GM23248 (cell line): ENCODE results near the gene DAPK1. TPM values are rescaled to one million over a fixed set of nuclear protein-coding genes. Genes with fewer than 3 reads are reported as not detected.

ENCODE experiments used
- DNase-seq: peaks from one replicate; pipeline ENCODE4 v3.0.0-alpha.2; 2015
- H2AFZ ChIP-seq: fragments of 200-600 bp; sonication (generic); 2 replicates; pipeline ENCODE4 v1.6.1; 2016; ENCODE audit warnings: antibody characterized with exemption
- H3F3A ChIP-seq: fragments of 200-600 bp; sonication (generic); 2 replicates; pipeline ENCODE4 v1.6.1; 2016; ENCODE audit warnings: mild to moderate bottlenecking, antibody characterized with exemption, mixed run types; ENCODE audit not compliant: insufficient read depth
- H3K27ac ChIP-seq: fragments of 200-600 bp; sonication (generic); 2 replicates; pipeline ENCODE4 v1.5.1; 2016; ENCODE audit warnings: mild to moderate bottlenecking
- H3K27me3 ChIP-seq: fragments of 200-600 bp; sonication (generic); replicated peaks from 2 replicates; pipeline ENCODE4 v1.6.1; 2016; ENCODE audit warnings: mild to moderate bottlenecking; ENCODE audit not compliant: insufficient read depth
- H3K36me3 ChIP-seq: fragments of 200-600 bp; sonication (generic); 2 replicates; pipeline ENCODE4 v1.6.1; 2016; ENCODE audit warnings: low read depth, mild to moderate bottlenecking
- H3K4me1 ChIP-seq: fragments of 200-600 bp; sonication (generic); 2 replicates; pipeline ENCODE4 v1.6.1; 2016; ENCODE audit warnings: mild to moderate bottlenecking; ENCODE audit not compliant: insufficient read depth
- H3K4me2 ChIP-seq: fragments of 200-600 bp; sonication (generic); one replicate; pipeline ENCODE4 v1.6.1; 2016; ENCODE audit warnings: mild to moderate bottlenecking; ENCODE audit not compliant: unreplicated experiment
- H3K4me3 ChIP-seq: fragments of 200-600 bp; sonication (generic); 2 replicates; pipeline ENCODE4 v1.5.1; 2016; ENCODE audit warnings: mild to moderate bottlenecking
- H3K79me2 ChIP-seq: fragments of 200-600 bp; sonication (generic); 2 replicates; pipeline ENCODE4 v1.6.1; 2016; ENCODE audit warnings: mild to moderate bottlenecking; ENCODE audit not compliant: insufficient read depth
- H3K9ac ChIP-seq: fragments of 200-600 bp; sonication (generic); 2 replicates; pipeline ENCODE4 v1.6.1; 2016; ENCODE audit warnings: mild to moderate bottlenecking
- H3K9me2 ChIP-seq: fragments of 200-600 bp; sonication (generic); 2 replicates; pipeline ENCODE4 v1.6.1; 2016; ENCODE audit warnings: mixed run types, mild to moderate bottlenecking, moderate library complexity; ENCODE audit not compliant: insufficient read depth
- H3K9me3 ChIP-seq: fragments of 200-600 bp; sonication (generic); one replicate; pipeline ENCODE4 v1.6.1; 2017; ENCODE audit warnings: low read depth
- H4K20me1 ChIP-seq: fragments of 200-600 bp; sonication (generic); 2 replicates; pipeline ENCODE4 v1.6.0; 2016; ENCODE audit not compliant: insufficient read depth
- EZH2 ChIP-seq: fragments of 200-600 bp; sonication (generic); IDR thresholded peaks from 2 replicates; pipeline ENCODE4 v1.6.1; 2018; ENCODE audit warnings: antibody characterized with exemption, mild to moderate bottlenecking; ENCODE audit not compliant: insufficient read depth, poor library complexity, severe bottlenecking
- EZH2phosphoT487 ChIP-seq: fragments of 200-600 bp; sonication (generic); IDR thresholded peaks from 2 replicates; pipeline ENCODE4 v1.6.1; 2018; ENCODE audit warnings: antibody characterized with exemption, moderate library complexity, mild to moderate bottlenecking, low read depth; ENCODE audit not compliant: insufficient read depth
- WGBS, 2 experiments: methylation state at CpG; one replicate each; pipeline ENCODE4 v1.1.6; 2015 to 2017; ENCODE audit warnings: low lambda C conversion rate in 2 of 2, low coverage in 1 of 2; ENCODE audit errors: missing lambda C conversion rate in 2 of 2; 5-methylcytosine and 5-hydroxymethylcytosine counted together
- in situ Hi-C: fragments of 300-500 bp; cut with MboI; formaldehyde crosslinking; loops from 2 replicates; pipeline ENCODE4 v1.15.0; 2020
- polyA plus RNA-seq: library from polyadenylated mRNA; unstranded; fragments of >200 nt; fragmentation: Nextera tagmentation; extraction: Ambion mirVana; gene quantifications from 2 replicates; pipeline ENCODE4 v1.2.1, GENCODE V29; 2016
- total RNA-seq: library from RNA; depleted of rRNA; stranded (reverse); fragments of >200 nt; shearing (Covaris generic); gene quantifications from 2 replicates; pipeline ENCODE4 v1.2.3, GENCODE V29; 2014

The DAPK1 gene
- total and polyA plus RNA-seq, 2 experiments from 2014 or later = 1.6 to 1.9 TPM

- H3F3A ChIP-seq = no peaks in the 10 kb centered on the region
- TF ChIP-seq EZH2phosphoT487 = no peak
- no peak for TF ChIP-seq EZH2
- DNase-seq = no peak
- H3K4me2 ChIP-seq = no peak overlapping the region
- no peaks in the 10 kb centered on the region for H3K9me3 ChIP-seq
- H3K9me2 ChIP-seq = no peaks in the 10 kb centered on the region
- no peak overlapping the region for H3K4me3 ChIP-seq
- no peak overlapping the region for H3K9ac ChIP-seq
- no peaks in the 10 kb centered on the region for H4K20me1 ChIP-seq
- H3K27me3 ChIP-seq = no peaks in the 10 kb centered on the region
- WGBS, 2 experiments = 94 to 98% methylated on average over 13 to 14 of the region's 14 CpGs
- H3K4me1 ChIP-seq = no peaks in the 10 kb centered on the region
- H3K36me3 ChIP-seq = no peaks in the 10 kb centered on the region
- in situ Hi-C loops = no loop called here
- no peak overlapping the region for H3K27ac ChIP-seq
- H3K79me2 ChIP-seq = no peaks in the 10 kb centered on the region
- no peak overlapping the region for H2AFZ ChIP-seq
Observed at GRCh38 chr9:87686520-87687090, 188.9 kb downstream of the DAPK1 start.

- no peak overlapping the region for H3K9ac ChIP-seq
- no peak for TF ChIP-seq EZH2phosphoT487
- TF ChIP-seq EZH2 = no peak
- no peaks in the 10 kb centered on the region for H3K4me1 ChIP-seq
- H3K27me3 ChIP-seq = no peaks in the 10 kb centered on the region
- H3F3A ChIP-seq = no peaks in the 10 kb centered on the region
- H2AFZ ChIP-seq = no peak overlapping the region
- H4K20me1 ChIP-seq = no peaks in the 10 kb centered on the region
- H3K9me3 ChIP-seq = no peaks in the 10 kb centered on the region
- no peak overlapping the region for H3K27ac ChIP-seq
- no peak overlapping the region for H3K4me2 ChIP-seq
- H3K9me2 ChIP-seq = no peaks in the 10 kb centered on the region
- H3K4me3 ChIP-seq = no peak overlapping the region
- H3K79me2 ChIP-seq = no peaks in the 10 kb centered on the region
- DNase-seq = no peak
- in situ Hi-C loops = no loop called here
- no peaks in the 10 kb centered on the region for H3K36me3 ChIP-seq
- 62 to 63% methylated on average over 4 of the region's 4 CpGs for WGBS, 2 experiments
Observed at GRCh38 chr9:87687207-87687606, 189.5 kb downstream of the DAPK1 start.

GRCh38 chr9:87694236-87694755 is 196.6 kb downstream of the DAPK1 start:
- Histone ChIP-seq H2AFZ (no peak overlapping the region), H3K4me3 (no peak overlapping the region), H3K4me2 (no peak overlapping the region), H3K9ac (no peak overlapping the region), H3K9me3 (no peaks in the 10 kb centered on the region), H3K4me1 (no peaks in the 10 kb centered on the region), H3K27me3 (no peaks in the 10 kb centered on the region), H3K79me2 (no peaks in the 10 kb centered on the region), H3K36me3 (no peaks in the 10 kb centered on the region), H3K27ac (no peak overlapping the region), H4K20me1 (no peaks in the 10 kb centered on the region), H3F3A (no peaks in the 10 kb centered on the region), H3K9me2 (no peaks in the 10 kb centered on the region)
- DNase-seq = no peak
- 85 to 87% methylated on average over 3 of the region's 3 CpGs for WGBS, 2 experiments
- TF ChIP-seq EZH2phosphoT487 = no peak
- TF ChIP-seq EZH2 = no peak
- in situ Hi-C loops = no loop called here

- Histone ChIP-seq H3K79me2 (no peaks in the 10 kb centered on the region), H3K27me3 (no peaks in the 10 kb centered on the region), H3K9me3 (no peaks in the 10 kb centered on the region), H4K20me1 (no peaks in the 10 kb centered on the region), H3F3A (no peaks in the 10 kb centered on the region), H3K4me2 (no peak overlapping the region), H2AFZ (no peak overlapping the region), H3K36me3 (no peaks in the 10 kb centered on the region), H3K27ac (no peak overlapping the region), H3K9ac (no peak overlapping the region), H3K4me3 (no peak overlapping the region), H3K4me1 (no peaks in the 10 kb centered on the region), H3K9me2 (no peaks in the 10 kb centered on the region)
- TF ChIP-seq EZH2 (no peak), EZH2phosphoT487 (no peak)
- in situ Hi-C loops = no loop called here
- 22 to 33% methylated on average over 1 of the region's 1 CpG for WGBS, 2 experiments
- DNase-seq = no peak
Observed at GRCh38 chr9:87695523-87695922, 197.9 kb downstream of the DAPK1 start.
